Lower leg skin (tissue), 4 donors: ENCODE data around the gene ZNF646. TPM values are rescaled to one million over a fixed set of nuclear protein-coding genes. Genes with fewer than 3 reads are reported as not detected.

Experiments used
- DNase-seq, 2 donors: peaks; one replicate each; pipeline ENCODE4 v3.0.0-alpha.2; 2019; ENCODE audit warnings: low spot score in 2 of 2
- H3K4me3 ChIP-seq: fragments of 200-600 bp; sonication (generic); 2 replicates; pipeline ENCODE4 v1.5.1; 2017; ENCODE audit warnings: mild to moderate bottlenecking, low read depth; ENCODE audit not compliant: poor library complexity, severe bottlenecking
- CTCF ChIP-seq, 3 donors: fragments of 450-650 bp; IDR thresholded peaks; one replicate each; pipeline ENCODE4 v1.5.1; 2016; ENCODE audit warnings: antibody characterized with exemption in 3 of 3, mild to moderate bottlenecking in 3 of 3, moderate library complexity in 2 of 3
- POLR2A ChIP-seq, 2 donors: fragments of 450-650 bp; IDR thresholded peaks; one replicate each; pipeline ENCODE4 v1.6.1; 2016 to 2017; ENCODE audit warnings: antibody characterized with exemption in 2 of 2, mild to moderate bottlenecking in 1 of 2, moderate library complexity in 1 of 2
- WGBS, 2 donors: methylation state at CpG; one replicate each; pipeline ENCODE4 v1.1.5; 2018; 5-methylcytosine and 5-hydroxymethylcytosine counted together
- intact Hi-C: fragments of 100-400 bp; cut with DNase I; formaldehyde crosslinking; loops from one replicate; pipeline ENCODE4 v1.15.0; 2023; ENCODE audit warnings: low total_unique reads
- total RNA-seq, 4 donors: library from RNA; depleted of rRNA; stranded (reverse); fragments of >200 nt; gene quantifications; one replicate each; pipeline ENCODE4 v1.1.0, GENCODE V29; 2016

Gene ZNF646
- total RNA-seq, 4 donors from 2014 or later: 25.4 to 30.3 (median 27.1) TPM

GRCh38 chr16:31088459-31089183, 14.4 kb downstream of the ZNF646 start, which contains the start of gene PRSS53:
Gene PRSS53, minus strand, starts transcription at chr16:31088943. Its CDS starts 134 bp downstream, at chr16:31088809.
- H3K4me3 ChIP-seq: no peak within 1 kb of the TSS
- no peak for DNase-seq
- intact Hi-C loops: no loop called here
- WGBS, 2 donors: 76 to 88% methylated on average over 11 to 13 of the region's 15 CpGs
- TF ChIP-seq CTCF (IDR thresholded peaks at IDR 0.05): no peak
- TF ChIP-seq POLR2A (IDR thresholded peaks at IDR 0.05): no peak

GRCh38 chr16:31089199-31089598, 15.0 kb downstream of the ZNF646 start:
- intact Hi-C loops: no loop called here
- WGBS, 2 donors: 94 to 95% methylated on average over 8 of the region's 8 CpGs
- no peak for TF ChIP-seq CTCF (IDR thresholded peaks at IDR 0.05)
- TF ChIP-seq POLR2A (IDR thresholded peaks at IDR 0.05): no peak
- DNase-seq: no peak
- no peak overlapping the region for H3K4me3 ChIP-seq

GRCh38 chr16:31090540-31090939, 16.3 kb downstream of the ZNF646 start:
- H3K4me3 ChIP-seq: no peak overlapping the region
- intact Hi-C loops: loop anchor here (5.0 kb wide), 1 partner anchor 103 kb away; the partner anchor contains the start of gene HSD3B7
- no peak for DNase-seq
- TF ChIP-seq CTCF (IDR thresholded peaks at IDR 0.05) (no peak), POLR2A (IDR thresholded peaks at IDR 0.05) (no peak)
- 63 to 81% methylated on average over 2 of the region's 2 CpGs for WGBS, 2 donors

- no peak for DNase-seq
- intact Hi-C loops: loop anchor here (5.0 kb wide), 1 partner anchor 105 kb away; the partner anchor contains the start of gene HSD3B7
- no peak overlapping the region for H3K4me3 ChIP-seq
- WGBS, 2 donors: 88 to 90% methylated on average over 5 of the region's 5 CpGs
- TF ChIP-seq POLR2A (IDR thresholded peaks at IDR 0.05): no peak
- TF ChIP-seq CTCF (IDR thresholded peaks at IDR 0.05): no peak
These were observed 18.1 kb downstream of the ZNF646 start for GRCh38 chr16:31092330-31092729.

GRCh38 chr16:31093132-31093703, 19.0 kb downstream of the ZNF646 start:
- peak overlapping the region; percentile 11 for H3K4me3 ChIP-seq
- no peak for DNase-seq
- intact Hi-C loops: loop anchor here (5.0 kb wide), 1 partner anchor 106 kb away; the partner anchor contains the start of gene HSD3B7
- TF ChIP-seq POLR2A (IDR thresholded peaks at IDR 0.05): no peak
- TF ChIP-seq CTCF (IDR thresholded peaks at IDR 0.05): no peak
- 41 to 52% methylated on average over 15 to 16 of the region's 17 CpGs for WGBS, 2 donors
